CD4-positive, alpha-beta memory T cell (primary cell): ENCODE results near the gene SPATA16. TPM values are rescaled to one million over a fixed set of nuclear protein-coding genes. Genes with fewer than 3 reads are reported as not detected.

ENCODE experiments used
- CTCF ChIA-PET: fragments of 350-600 bp; sonication (Branson Sonifier 250); formaldehyde crosslinking; loops from one replicate; lab custom pipeline; 2021; ENCODE audit warnings: inconsistent platforms; ENCODE audit not compliant: partially characterized antibody; lab: Charles Lee
- POLR2A ChIA-PET: fragments of 350-600 bp; sonication (Branson Sonifier 250); formaldehyde crosslinking; loops from one replicate; lab custom pipeline; 2021; ENCODE audit not compliant: partially characterized antibody; lab: Charles Lee
- DNase-seq, 5 donors: peaks; one replicate each; pipeline versions ENCODE4 v3.0.0 to v3.0.0-alpha.2; 2020 to 2022; ENCODE audit warnings: mixed read lengths in 1 of 5
- H3K27ac ChIP-seq: one replicate; pipeline ENCODE4 v1.7.0; 2013; ENCODE audit warnings: low read depth, low read length
- H3K27me3 ChIP-seq: 2 replicates; pipeline ENCODE4 v1.7.0; 2013; ENCODE audit warnings: mild to moderate bottlenecking, low read length, moderate library complexity; ENCODE audit not compliant: insufficient read depth
- H3K36me3 ChIP-seq: 2 replicates; pipeline ENCODE4 v1.7.0; 2013; ENCODE audit warnings: mild to moderate bottlenecking, low read length, moderate library complexity; ENCODE audit not compliant: insufficient read depth
- H3K4me1 ChIP-seq: 2 replicates; pipeline ENCODE4 v1.7.0; 2013; ENCODE audit warnings: mild to moderate bottlenecking, low read length, moderate library complexity; ENCODE audit not compliant: insufficient read depth
- H3K4me3 ChIP-seq, 2 donors: one replicate each; pipeline ENCODE4 v1.7.0; 2013; ENCODE audit warnings: low read length in 2 of 2, mild to moderate bottlenecking in 1 of 2
- H3K9me3 ChIP-seq, 2 donors: one replicate each; pipeline ENCODE4 v1.7.0; 2013; ENCODE audit warnings: low read length in 2 of 2, control low read depth in 1 of 2; ENCODE audit not compliant: control insufficient read depth in 1 of 2
- H3K27ac Mint-ChIP-seq, 7 donors: one replicate each; pipeline ENCODE4 v1.8.0; 2020 to 2021; ENCODE audit warnings: mixed read lengths in 7 of 7, mild to moderate bottlenecking in 6 of 7, inconsistent platforms in 3 of 7, moderate library complexity in 3 of 7
- H3K27me3 Mint-ChIP-seq, 2 donors: one replicate each; pipeline ENCODE4 v1.8.0; 2020 to 2021; ENCODE audit warnings: mixed read lengths in 2 of 2
- H3K36me3 Mint-ChIP-seq, 2 donors: one replicate each; pipeline ENCODE4 v1.8.0; 2020 to 2021; ENCODE audit warnings: mixed read lengths in 2 of 2, inconsistent platforms in 1 of 2, mild to moderate bottlenecking in 1 of 2
- H3K4me1 Mint-ChIP-seq, 4 donors: one replicate each; pipeline ENCODE4 v1.8.0; 2020 to 2021; ENCODE audit warnings: mixed read lengths in 4 of 4, mild to moderate bottlenecking in 1 of 4
- H3K4me3 Mint-ChIP-seq, 8 donors: one replicate each; pipeline ENCODE4 v1.8.0; 2020 to 2021; ENCODE audit warnings: mixed read lengths in 8 of 8, mild to moderate bottlenecking in 7 of 8, moderate library complexity in 6 of 8, inconsistent platforms in 3 of 8
- H3K9me3 Mint-ChIP-seq, 8 donors: one replicate each; pipeline ENCODE4 v1.8.0; 2020 to 2021; ENCODE audit warnings: mixed read lengths in 8 of 8, mild to moderate bottlenecking in 5 of 8, inconsistent platforms in 3 of 8, moderate library complexity in 1 of 8
- intact Hi-C: fragments of 100-400 bp; cut with micrococcal nuclease; formaldehyde crosslinking; loops from one replicate; pipeline ENCODE4 v1.15.1; 2023
- polyA plus RNA-seq, 2 donors: library from polyadenylated mRNA; unstranded; fragments of 300-500 nt; fragmentation: Illumina TruSeq; gene quantifications; one replicate each; pipeline ENCODE4 v1.2.3, GENCODE V29; 2021
- total RNA-seq, 2 experiments: library from RNA; stranded (reverse); gene quantifications; one replicate each; pipeline ENCODE4 v1.2.3, GENCODE V29; 2021

The SPATA16 gene
- total and polyA plus RNA-seq, 4 experiments from 2014 or later = not detected

DNA sequence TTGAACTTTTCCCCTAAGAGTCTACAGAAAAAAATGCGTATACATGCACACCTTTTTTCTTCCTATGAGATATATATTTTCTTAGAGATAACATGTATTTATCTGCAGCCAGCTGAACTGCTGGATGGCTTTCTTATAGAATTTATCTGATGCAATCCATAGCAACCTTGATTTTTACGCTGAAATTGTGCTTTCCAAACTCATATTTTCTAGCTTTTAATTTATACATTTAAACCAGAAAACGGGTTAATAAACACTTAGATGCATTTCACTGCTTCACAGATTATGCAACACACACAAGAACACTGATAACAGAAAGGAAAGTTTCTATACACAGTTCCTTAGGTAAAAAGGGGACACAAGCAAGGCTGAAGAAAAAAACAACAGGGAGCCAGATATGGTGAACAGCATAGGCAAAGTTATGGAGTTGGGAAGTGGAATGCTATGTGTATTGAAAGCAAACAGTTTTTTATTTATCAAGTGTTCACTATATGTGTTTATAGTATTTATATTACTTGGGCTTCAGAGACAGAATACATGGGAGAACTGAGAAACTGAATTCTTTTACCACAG lies 149.5 kb downstream of the SPATA16 start:
- no peaks in the 10 kb centered on the region for H3K27me3 Mint-ChIP-seq
- ChIA-PET POLR2A (no interaction called here), CTCF (no interaction called here)
- no peak overlapping the region for H3K27ac Mint-ChIP-seq
- Histone ChIP-seq H3K4me3 (no peak overlapping the region), H3K4me1 (no peaks in the 10 kb centered on the region), H3K27ac (no peak overlapping the region), H3K36me3 (no peaks in the 10 kb centered on the region), H3K9me3 (no peaks in the 10 kb centered on the region), H3K27me3 (no peaks in the 10 kb centered on the region)
- no peaks in the 10 kb centered on the region for H3K36me3 Mint-ChIP-seq
- no peak for DNase-seq
- H3K4me3 Mint-ChIP-seq = no peak overlapping the region
- intact Hi-C loops = no loop called here
- H3K4me1 Mint-ChIP-seq = no peaks in the 10 kb centered on the region
- peaks cover 0 to 3% (median 0%) of the 10 kb centered on the region in 8 donors for H3K9me3 Mint-ChIP-seq

DNA sequence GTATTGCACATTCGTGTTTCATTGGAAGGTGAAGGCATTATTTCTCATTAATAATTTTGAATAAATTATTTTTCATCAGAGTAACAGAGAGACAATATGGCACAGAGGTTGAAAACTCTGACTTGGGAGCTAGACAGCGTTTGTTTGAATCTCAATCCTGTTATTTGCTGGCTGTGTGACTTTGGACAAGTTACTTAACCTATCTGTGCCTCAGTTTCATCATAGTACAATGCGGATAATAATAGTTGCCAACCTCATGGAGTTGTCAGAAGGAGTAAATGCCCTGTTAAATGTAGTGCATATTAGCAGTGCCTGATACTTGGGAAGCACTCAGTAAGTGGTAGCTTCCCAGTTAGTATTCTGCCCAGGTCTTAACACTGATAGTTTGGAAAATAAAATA lies 151.7 kb downstream of the SPATA16 start:
- ChIA-PET CTCF (no interaction called here), POLR2A (no interaction called here)
- Histone ChIP-seq H3K36me3 (no peaks in the 10 kb centered on the region), H3K27ac (no peak overlapping the region), H3K9me3 (no peaks in the 10 kb centered on the region), H3K4me3 (no peak overlapping the region), H3K4me1 (no peaks in the 10 kb centered on the region), H3K27me3 (no peaks in the 10 kb centered on the region)
- peaks cover 0 to 3% (median 0%) of the 10 kb centered on the region in 8 donors for H3K9me3 Mint-ChIP-seq
- intact Hi-C loops = no loop called here
- peaks cover 0 to 2% of the 10 kb centered on the region in 2 donors for H3K27me3 Mint-ChIP-seq
- H3K4me3 Mint-ChIP-seq = no peak overlapping the region
- H3K27ac Mint-ChIP-seq = no peak overlapping the region
- no peaks in the 10 kb centered on the region for H3K36me3 Mint-ChIP-seq
- no peak for DNase-seq
- no peaks in the 10 kb centered on the region for H3K4me1 Mint-ChIP-seq

DNA sequence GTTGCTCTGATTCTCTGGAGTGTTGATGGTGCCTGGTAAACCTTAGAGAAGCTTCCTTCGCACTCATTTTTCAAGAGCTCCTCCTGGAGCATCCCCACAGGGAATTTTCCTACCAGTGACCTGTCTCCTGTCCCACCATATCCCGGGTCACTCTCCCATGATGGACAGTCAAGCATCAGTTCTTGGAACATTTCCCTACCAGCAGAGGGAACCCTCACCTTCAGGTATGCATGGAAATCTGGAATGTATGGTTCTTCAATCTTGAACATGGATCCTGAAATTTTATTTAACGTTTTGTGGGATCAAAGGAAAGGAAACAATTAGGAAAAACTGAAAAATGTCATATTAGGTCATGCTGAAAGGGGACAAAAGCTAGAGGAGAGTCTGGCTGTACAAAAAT lies 153.8 kb downstream of the SPATA16 start:
- Histone ChIP-seq H3K36me3 (no peaks in the 10 kb centered on the region), H3K27me3 (no peaks in the 10 kb centered on the region), H3K4me1 (no peaks in the 10 kb centered on the region), H3K4me3 (no peak overlapping the region), H3K9me3 (no peaks in the 10 kb centered on the region), H3K27ac (no peak overlapping the region)
- peaks cover 0 to 2% (median 0%) of the 10 kb centered on the region in 8 donors for H3K9me3 Mint-ChIP-seq
- ChIA-PET POLR2A (no interaction called here), CTCF (interaction anchor here (1.2 kb wide), 1 partner anchor 10 kb away, joined by 3 read pairs; no protein-coding TSS in a partner anchor)
- no peak for DNase-seq
- no peaks in the 10 kb centered on the region for H3K36me3 Mint-ChIP-seq
- H3K4me3 Mint-ChIP-seq = no peak overlapping the region
- no peaks in the 10 kb centered on the region for H3K4me1 Mint-ChIP-seq
- intact Hi-C loops = no loop called here
- no peak overlapping the region for H3K27ac Mint-ChIP-seq
- H3K27me3 Mint-ChIP-seq = peaks cover 0 to 3% of the 10 kb centered on the region in 2 donors

DNA sequence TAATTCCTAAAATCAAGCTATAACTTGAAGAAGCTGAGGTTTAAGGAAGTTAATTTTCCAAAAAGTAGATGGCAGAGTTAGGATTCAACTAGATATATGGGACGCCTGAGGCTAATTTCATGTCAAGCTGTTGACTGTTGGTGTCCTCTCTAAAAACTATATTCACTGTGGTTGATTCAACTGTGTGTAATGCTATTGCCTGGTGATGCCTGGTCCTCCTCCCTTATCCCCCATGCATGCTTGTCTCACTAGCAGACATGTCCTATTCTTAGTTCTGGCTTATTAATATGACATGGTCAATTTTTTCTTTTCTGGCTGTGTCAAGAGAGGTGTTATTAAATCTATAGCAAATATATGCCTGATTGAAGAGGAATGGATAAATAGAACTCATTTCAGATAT lies 156.1 kb downstream of the SPATA16 start:
- no peak overlapping the region for H3K27ac ChIP-seq
- no peaks in the 10 kb centered on the region for H3K27me3 ChIP-seq
- H3K36me3 Mint-ChIP-seq = no peaks in the 10 kb centered on the region
- H3K4me3 Mint-ChIP-seq = no peak overlapping the region
- intact Hi-C loops = no loop called here
- H3K36me3 ChIP-seq = no peaks in the 10 kb centered on the region
- no peaks in the 10 kb centered on the region for H3K9me3 ChIP-seq
- ChIA-PET POLR2A (no interaction called here), CTCF (no interaction called here)
- no peak overlapping the region for H3K4me3 ChIP-seq
- no peak for DNase-seq
- no peak overlapping the region for H3K27ac Mint-ChIP-seq
- no peaks in the 10 kb centered on the region for H3K4me1 Mint-ChIP-seq
- peaks cover 0 to 5% of the 10 kb centered on the region in 2 donors for H3K27me3 Mint-ChIP-seq
- H3K4me1 ChIP-seq = no peaks in the 10 kb centered on the region
- H3K9me3 Mint-ChIP-seq = peaks cover 0 to 2% (median 0%) of the 10 kb centered on the region in 8 donors

DNA sequence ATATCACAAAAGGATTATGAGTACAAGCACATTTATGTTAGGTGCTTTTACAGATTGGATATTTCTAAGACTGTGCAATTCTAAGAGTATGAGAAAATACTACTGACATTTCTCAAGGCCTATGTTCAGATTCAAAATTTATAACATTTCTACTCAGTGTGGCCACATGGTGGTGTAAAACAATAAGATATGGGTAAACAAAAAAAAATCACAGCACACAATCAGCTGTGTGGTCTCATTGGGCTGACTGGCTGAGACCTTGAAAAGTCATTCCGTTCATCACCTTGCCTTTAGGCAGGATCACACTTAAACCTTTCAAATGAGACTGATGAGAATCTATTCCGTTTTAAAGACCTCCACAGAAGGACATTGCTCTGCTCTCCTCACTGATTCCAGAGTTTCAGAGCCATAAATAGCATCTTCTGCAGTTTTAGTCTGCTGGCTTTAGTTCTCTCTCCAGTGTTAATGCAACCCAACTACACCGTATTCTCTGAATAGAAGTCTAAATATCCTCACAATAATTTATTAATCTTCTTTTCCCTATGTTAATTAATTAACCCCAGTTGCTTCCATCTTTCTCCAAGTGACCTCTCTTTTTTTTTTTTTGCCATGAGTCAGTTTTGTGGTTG lies 158.2 kb downstream of the SPATA16 start:
- H3K27ac Mint-ChIP-seq = no peak overlapping the region
- no peaks in the 10 kb centered on the region for H3K27me3 ChIP-seq
- H3K4me3 ChIP-seq = no peak overlapping the region
- H3K36me3 ChIP-seq = no peaks in the 10 kb centered on the region
- DNase-seq = no peak
- ChIA-PET CTCF (no interaction called here), POLR2A (no interaction called here)
- H3K36me3 Mint-ChIP-seq = no peaks in the 10 kb centered on the region
- intact Hi-C loops = no loop called here
- H3K4me1 ChIP-seq = no peaks in the 10 kb centered on the region
- peaks cover 0 to 2% (median 0%) of the 10 kb centered on the region in 8 donors for H3K9me3 Mint-ChIP-seq
- H3K27me3 Mint-ChIP-seq = peaks cover 0 to 5% of the 10 kb centered on the region in 2 donors
- H3K4me3 Mint-ChIP-seq = no peak overlapping the region
- H3K9me3 ChIP-seq = no peaks in the 10 kb centered on the region
- no peak overlapping the region for H3K27ac ChIP-seq
- H3K4me1 Mint-ChIP-seq = no peaks in the 10 kb centered on the region

DNA sequence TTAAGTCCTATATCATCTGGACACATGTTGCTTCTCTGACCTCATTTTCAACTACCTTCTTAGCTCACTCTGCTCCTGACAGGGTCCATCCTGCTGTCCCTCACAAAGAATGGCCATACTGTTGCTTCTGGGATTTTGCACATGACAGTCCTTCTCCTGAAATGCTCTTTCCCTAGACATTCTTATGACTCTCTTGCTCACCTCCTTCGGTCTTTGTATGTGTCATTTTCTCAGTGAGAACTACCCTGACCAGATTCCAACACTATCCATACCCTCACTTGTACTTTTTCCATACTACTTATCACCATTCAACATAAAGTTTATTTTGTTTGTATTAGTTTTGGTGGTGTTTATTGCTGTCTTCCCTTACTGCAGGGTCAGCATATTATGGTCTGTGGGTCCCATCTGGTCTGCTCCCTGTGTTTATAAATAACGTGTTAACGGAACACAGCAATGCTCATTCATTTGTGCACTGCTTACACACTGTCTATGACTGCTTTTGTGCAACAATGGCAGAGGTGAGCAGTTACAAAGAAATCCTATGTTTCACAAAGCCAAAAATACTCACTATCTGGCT lies 159.5 kb downstream of the SPATA16 start:
- CTCF ChIA-PET = no interaction called here
- Histone ChIP-seq H3K4me1 (no peaks in the 10 kb centered on the region), H3K4me3 (no peak overlapping the region), H3K36me3 (no peaks in the 10 kb centered on the region), H3K9me3 (no peaks in the 10 kb centered on the region), H3K27me3 (no peaks in the 10 kb centered on the region), H3K27ac (no peak overlapping the region)
- H3K27ac Mint-ChIP-seq = no peak overlapping the region
- no peaks in the 10 kb centered on the region for H3K36me3 Mint-ChIP-seq
- no peaks in the 10 kb centered on the region for H3K4me1 Mint-ChIP-seq
- POLR2A ChIA-PET = no interaction called here
- peaks cover 0 to 5% of the 10 kb centered on the region in 2 donors for H3K27me3 Mint-ChIP-seq
- intact Hi-C loops = loop anchor here (1.0 kb wide), 1 partner anchor 38 kb away; no protein-coding TSS in a partner anchor
- DNase-seq = no peak
- H3K4me3 Mint-ChIP-seq = no peak overlapping the region
- H3K9me3 Mint-ChIP-seq = peaks cover 0 to 2% (median 0%) of the 10 kb centered on the region in 8 donors

DNA sequence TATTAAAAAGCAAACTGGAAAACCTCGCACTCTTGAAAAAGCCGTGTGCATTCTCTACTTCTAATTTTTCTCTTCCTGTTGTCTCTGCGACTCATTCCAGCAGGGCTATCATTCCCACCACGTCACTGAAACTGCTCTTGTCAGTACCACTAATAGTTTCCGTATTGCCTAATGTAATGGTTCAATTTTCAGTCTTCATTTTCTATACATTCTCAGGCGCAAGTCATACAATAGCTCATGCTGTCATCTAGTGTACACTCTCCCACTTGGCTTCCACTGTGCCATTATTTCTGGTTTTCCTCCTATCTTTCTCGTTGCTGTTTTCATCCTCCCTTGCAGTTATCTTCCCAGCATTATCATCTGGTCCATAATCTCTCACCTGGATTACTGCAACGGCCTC lies 160.2 kb downstream of the SPATA16 start:
- H3K4me1 ChIP-seq = no peaks in the 10 kb centered on the region
- peaks cover 0 to 2% (median 0%) of the 10 kb centered on the region in 8 donors for H3K9me3 Mint-ChIP-seq
- DNase-seq = no peak
- no peaks in the 10 kb centered on the region for H3K27me3 ChIP-seq
- H3K27me3 Mint-ChIP-seq = peaks cover 0 to 5% of the 10 kb centered on the region in 2 donors
- no peaks in the 10 kb centered on the region for H3K4me1 Mint-ChIP-seq
- ChIA-PET POLR2A (no interaction called here), CTCF (no interaction called here)
- H3K36me3 ChIP-seq = no peaks in the 10 kb centered on the region
- intact Hi-C loops = loop anchor here (1.0 kb wide), 1 partner anchor 38 kb away; no protein-coding TSS in a partner anchor
- H3K27ac Mint-ChIP-seq = no peak overlapping the region
- H3K9me3 ChIP-seq = no peaks in the 10 kb centered on the region
- no peak overlapping the region for H3K4me3 ChIP-seq
- H3K4me3 Mint-ChIP-seq = no peak overlapping the region
- H3K27ac ChIP-seq = no peak overlapping the region
- H3K36me3 Mint-ChIP-seq = no peaks in the 10 kb centered on the region
